HL-60 (cell line): ENCODE data around the gene STX8.
"Not testable (repeated sequence)": the region's sequence is repeated elsewhere in the genome, so short reads cannot be mapped to it uniquely, and the experiment has no call there.

ENCODE experiments used
- DNase-seq, 2 experiments: peaks; one replicate each; pipeline ENCODE4 v3.0.0-alpha.2; 2010 to 2020; ENCODE audit warnings: low read depth in 1 of 2, low spot score in 1 of 2
- H3K27ac ChIP-seq: fragments of 250-450 bp; sonication (Bioruptor Pico); replicated peaks from 2 replicates; pipeline ENCODE4 v1.5.1; 2020; ENCODE audit warnings: mild to moderate bottlenecking, moderate library complexity
- H3K27me3 ChIP-seq: fragments of 250-450 bp; sonication (Bioruptor Pico); 2 replicates; pipeline ENCODE4 v1.5.1; 2021; ENCODE audit warnings: mild to moderate bottlenecking, moderate library complexity; ENCODE audit not compliant: insufficient read depth, poor library complexity, severe bottlenecking
- H3K4me3 ChIP-seq: replicated peaks from 2 replicates; pipeline ENCODE4 v1.5.1; 2011; ENCODE audit warnings: mild to moderate bottlenecking, control low read depth, low read length; ENCODE audit not compliant: insufficient read depth
- GABPA ChIP-seq: IDR thresholded peaks from 2 replicates; pipeline ENCODE4 v1.6.1; 2012; ENCODE audit warnings: low read depth
- POLR2AphosphoS5 ChIP-seq: IDR thresholded peaks from 2 replicates; pipeline ENCODE4 v1.6.1; 2012; ENCODE audit warnings: low read depth
- SPI1 ChIP-seq: IDR thresholded peaks from 2 replicates; pipeline ENCODE4 v1.6.1; 2012; ENCODE audit warnings: low read depth, mild to moderate bottlenecking, borderline replicate concordance
- TF ChIP-seq, protein P1 (sequence below): IDR thresholded peaks from 2 replicates; pipeline ENCODE4 v1.6.1; 2012; ENCODE audit warnings: low read depth; ENCODE audit not compliant: insufficient replicate concordance
- TF ChIP-seq, protein P2 (sequence below): IDR thresholded peaks from one replicate; pipeline ENCODE4 v1.5.1; 2011; ENCODE audit warnings: low read length, control low read depth, inconsistent platforms; ENCODE audit not compliant: insufficient read depth

STX8 gene

DNA sequence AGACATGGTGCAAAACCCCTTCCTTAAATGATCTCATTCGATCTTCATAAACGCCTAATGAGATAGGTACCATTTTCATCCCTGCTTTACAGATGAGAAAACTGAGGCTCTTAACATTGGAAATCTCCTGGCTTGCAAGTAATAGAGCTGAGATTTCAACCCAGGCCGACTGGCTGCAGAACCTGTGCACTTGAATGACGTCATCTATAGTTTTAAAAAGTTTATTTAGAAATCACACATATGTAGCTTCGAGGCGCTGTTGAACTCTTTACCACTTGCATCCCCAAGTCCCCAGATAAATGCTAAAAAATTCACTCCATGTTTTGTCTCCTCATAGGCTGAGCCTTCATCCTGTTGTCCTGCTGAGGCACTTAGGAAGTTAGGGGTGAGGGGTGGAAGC, 30.8 kb upstream of the STX8 start:
- no peak for DNase-seq
- Histone ChIP-seq H3K27ac (no peak overlapping the region), H3K4me3 (no peak overlapping the region), H3K27me3 (no peaks in the 10 kb centered on the region)
- TF ChIP-seq, protein P1, sequence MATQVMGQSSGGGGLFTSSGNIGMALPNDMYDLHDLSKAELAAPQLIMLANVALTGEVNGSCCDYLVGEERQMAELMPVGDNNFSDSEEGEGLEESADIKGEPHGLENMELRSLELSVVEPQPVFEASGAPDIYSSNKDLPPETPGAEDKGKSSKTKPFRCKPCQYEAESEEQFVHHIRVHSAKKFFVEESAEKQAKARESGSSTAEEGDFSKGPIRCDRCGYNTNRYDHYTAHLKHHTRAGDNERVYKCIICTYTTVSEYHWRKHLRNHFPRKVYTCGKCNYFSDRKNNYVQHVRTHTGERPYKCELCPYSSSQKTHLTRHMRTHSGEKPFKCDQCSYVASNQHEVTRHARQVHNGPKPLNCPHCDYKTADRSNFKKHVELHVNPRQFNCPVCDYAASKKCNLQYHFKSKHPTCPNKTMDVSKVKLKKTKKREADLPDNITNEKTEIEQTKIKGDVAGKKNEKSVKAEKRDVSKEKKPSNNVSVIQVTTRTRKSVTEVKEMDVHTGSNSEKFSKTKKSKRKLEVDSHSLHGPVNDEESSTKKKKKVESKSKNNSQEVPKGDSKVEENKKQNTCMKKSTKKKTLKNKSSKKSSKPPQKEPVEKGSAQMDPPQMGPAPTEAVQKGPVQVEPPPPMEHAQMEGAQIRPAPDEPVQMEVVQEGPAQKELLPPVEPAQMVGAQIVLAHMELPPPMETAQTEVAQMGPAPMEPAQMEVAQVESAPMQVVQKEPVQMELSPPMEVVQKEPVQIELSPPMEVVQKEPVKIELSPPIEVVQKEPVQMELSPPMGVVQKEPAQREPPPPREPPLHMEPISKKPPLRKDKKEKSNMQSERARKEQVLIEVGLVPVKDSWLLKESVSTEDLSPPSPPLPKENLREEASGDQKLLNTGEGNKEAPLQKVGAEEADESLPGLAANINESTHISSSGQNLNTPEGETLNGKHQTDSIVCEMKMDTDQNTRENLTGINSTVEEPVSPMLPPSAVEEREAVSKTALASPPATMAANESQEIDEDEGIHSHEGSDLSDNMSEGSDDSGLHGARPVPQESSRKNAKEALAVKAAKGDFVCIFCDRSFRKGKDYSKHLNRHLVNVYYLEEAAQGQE = no peak
- no peak for TF ChIP-seq POLR2AphosphoS5
- no peak for TF ChIP-seq GABPA
- TF ChIP-seq, protein P2, sequence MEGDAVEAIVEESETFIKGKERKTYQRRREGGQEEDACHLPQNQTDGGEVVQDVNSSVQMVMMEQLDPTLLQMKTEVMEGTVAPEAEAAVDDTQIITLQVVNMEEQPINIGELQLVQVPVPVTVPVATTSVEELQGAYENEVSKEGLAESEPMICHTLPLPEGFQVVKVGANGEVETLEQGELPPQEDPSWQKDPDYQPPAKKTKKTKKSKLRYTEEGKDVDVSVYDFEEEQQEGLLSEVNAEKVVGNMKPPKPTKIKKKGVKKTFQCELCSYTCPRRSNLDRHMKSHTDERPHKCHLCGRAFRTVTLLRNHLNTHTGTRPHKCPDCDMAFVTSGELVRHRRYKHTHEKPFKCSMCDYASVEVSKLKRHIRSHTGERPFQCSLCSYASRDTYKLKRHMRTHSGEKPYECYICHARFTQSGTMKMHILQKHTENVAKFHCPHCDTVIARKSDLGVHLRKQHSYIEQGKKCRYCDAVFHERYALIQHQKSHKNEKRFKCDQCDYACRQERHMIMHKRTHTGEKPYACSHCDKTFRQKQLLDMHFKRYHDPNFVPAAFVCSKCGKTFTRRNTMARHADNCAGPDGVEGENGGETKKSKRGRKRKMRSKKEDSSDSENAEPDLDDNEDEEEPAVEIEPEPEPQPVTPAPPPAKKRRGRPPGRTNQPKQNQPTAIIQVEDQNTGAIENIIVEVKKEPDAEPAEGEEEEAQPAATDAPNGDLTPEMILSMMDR = no peak
- no peak for TF ChIP-seq SPI1

DNA sequence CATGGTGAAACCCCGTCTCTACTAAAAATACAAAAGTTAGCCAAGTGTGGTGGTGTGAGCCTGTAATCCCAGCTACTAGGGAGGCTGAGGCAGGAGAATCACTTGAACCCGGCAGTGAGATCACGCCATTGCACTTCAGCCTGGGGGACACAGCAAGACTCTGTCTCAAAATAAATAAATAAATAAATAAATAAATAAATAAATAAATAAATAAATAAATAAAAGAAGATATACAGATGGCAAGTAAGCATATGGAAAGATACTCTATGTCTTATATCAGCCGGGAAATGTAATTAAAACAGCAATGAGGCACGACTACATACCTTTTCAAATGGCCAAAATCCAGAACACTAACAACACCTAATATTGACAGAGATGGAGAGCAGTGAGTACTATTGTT, 29.0 kb upstream of the STX8 start:
- not testable (repeated sequence) for H3K4me3 ChIP-seq, DNase-seq, H3K27me3 ChIP-seq, H3K27ac ChIP-seq

DNA sequence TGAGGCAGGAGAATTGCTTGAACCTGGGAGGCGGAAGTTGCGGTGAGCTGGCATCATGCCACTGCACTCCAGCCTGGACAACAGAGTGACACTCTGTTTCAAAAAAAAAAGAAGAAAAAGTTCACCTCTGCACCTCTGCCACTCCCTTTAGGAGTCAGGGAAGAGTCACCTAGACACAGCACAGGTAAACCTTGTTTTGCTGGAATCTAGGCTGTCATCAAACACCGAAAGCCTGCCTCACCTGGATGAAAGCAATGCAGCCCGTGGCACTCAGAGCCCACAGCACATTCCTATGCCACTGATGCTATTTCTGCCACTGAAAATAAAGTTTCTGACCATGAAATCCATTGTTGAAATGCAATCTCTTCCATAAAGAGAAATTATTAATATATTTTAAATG, 23.0 kb upstream of the STX8 start:
- Histone ChIP-seq H3K4me3 (no peak overlapping the region), H3K27me3 (no peaks in the 10 kb centered on the region), H3K27ac (no peak overlapping the region)
- DNase-seq = no peak
- no peak for TF ChIP-seq POLR2AphosphoS5
- TF ChIP-seq SPI1 = no peak
- TF ChIP-seq, protein P1 = no peak
- no peak for TF ChIP-seq GABPA
- TF ChIP-seq, protein P2 = no peak

DNA sequence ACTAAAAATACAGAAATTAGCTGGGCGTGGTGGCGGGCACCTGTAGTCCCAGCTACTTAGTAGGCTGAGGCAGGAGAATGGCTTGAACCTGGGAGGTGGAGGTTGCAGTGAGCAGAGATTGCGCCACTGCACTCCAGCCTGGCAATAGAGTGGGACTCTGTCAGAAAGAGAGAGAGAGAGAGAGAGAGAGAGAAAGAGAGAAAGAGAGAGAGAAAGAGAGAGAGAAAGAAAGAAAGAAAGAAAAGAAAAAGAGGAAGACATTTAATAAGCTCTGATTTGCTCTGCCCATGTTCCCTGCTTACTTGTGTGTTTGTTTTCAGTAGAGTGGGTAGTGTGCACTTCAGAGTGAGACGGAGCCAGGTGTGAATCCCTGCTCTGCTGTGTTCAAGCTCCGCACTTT, 22.0 kb upstream of the STX8 start:
- not testable (repeated sequence) for H3K4me3 ChIP-seq, DNase-seq, H3K27ac ChIP-seq

DNA sequence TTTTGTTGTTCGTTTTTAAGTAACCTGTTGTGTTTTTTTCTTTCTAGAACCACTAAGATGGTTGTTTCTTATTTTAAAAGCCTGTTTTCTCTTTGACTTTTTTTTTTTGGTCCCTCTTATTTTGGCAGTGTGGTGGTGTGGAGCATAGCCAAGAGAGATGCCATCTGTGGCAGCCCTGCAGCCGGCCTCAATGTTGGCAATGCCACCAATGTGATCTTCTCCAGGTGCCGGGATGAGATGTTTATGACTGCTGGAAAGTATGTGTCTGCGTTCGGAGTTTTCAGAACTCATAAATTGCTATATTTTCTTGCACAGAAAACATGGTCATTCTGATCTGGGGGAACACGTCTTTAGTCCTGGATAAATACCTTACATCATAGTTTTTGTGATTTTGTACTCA, 18.4 kb upstream of the STX8 start:
- TF ChIP-seq GABPA (no peak), POLR2AphosphoS5 (no peak), SPI1 (no peak)
- TF ChIP-seq, protein P1 = no peak
- TF ChIP-seq, protein P2 = no peak
- Histone ChIP-seq H3K27ac (no peak overlapping the region), H3K27me3 (no peaks in the 10 kb centered on the region), H3K4me3 (no peak overlapping the region)
- no peak for DNase-seq

More for the DNA sequence above, 22.0 kb upstream of the STX8 start:
- H3K27me3 ChIP-seq = not testable (repeated sequence)
